Ovary (tissue), 3 donors: Measurements from ENCODE around the gene KRTAP10-7.

Experiments used
- POLR2A ChIP-seq: fragments of 450-650 bp; IDR thresholded peaks from one replicate; pipeline ENCODE4 v1.6.1; 2017; ENCODE audit warnings: antibody characterized with exemption, mild to moderate bottlenecking, moderate library complexity
- TF ChIP-seq, protein P1 (sequence below), 3 donors: fragments of 450-650 bp in 2 of 3; fragments of 200-600 bp in 1 of 3; IDR thresholded peaks; one replicate each; pipeline versions ENCODE4 v1.5.1 to v1.8.0; 2016 to 2022; ENCODE audit warnings: antibody characterized with exemption in 3 of 3, mild to moderate bottlenecking in 1 of 3
- donor health status: DM: no; HTN: no; CAD: no.

DNA sequence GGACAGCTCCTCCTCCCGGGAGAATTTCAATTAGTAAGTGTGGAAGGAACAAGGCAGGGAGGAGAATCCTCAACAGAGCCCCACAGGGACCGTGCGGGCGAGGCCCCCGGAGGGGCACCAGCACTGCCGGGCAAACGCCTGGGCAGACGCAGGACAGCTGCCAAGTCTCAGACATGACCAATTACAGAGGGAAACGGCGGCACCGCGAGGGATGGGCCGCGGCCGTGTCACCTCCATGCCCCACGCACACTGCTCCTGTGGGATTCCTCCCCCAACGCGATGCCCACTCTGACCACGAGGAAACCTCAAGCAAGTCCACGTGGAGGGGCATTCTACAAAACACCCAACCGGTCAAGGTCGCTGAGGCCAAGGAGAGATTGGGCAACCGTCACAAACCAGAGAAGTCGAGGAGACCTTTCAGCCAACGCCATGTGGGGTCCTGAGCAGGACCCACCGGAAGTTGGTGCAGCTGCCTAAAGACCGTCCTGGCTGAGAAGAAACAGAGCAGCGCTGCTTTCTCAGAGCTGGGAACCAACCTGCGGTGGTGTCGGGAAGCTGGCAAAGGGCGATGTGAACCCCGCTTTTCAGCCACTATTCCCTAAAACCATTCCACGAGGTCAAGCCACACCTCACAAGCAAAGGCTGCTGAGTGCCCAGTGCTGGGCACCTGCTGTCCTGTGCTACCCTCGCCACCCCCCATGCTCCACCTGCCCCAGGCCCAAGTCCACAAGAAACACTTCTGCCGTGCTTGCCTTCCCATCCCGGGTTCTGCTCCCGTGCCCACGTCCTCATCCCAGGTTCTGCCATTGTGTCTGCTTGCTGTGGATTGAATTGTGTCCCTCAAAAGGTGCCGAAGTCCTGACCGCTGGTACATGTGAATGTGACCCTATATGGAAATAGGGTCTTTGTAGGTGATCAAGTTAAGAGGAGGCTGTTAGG, 28.3 kb upstream of the KRTAP10-7 start:
- TF ChIP-seq, protein P1, sequence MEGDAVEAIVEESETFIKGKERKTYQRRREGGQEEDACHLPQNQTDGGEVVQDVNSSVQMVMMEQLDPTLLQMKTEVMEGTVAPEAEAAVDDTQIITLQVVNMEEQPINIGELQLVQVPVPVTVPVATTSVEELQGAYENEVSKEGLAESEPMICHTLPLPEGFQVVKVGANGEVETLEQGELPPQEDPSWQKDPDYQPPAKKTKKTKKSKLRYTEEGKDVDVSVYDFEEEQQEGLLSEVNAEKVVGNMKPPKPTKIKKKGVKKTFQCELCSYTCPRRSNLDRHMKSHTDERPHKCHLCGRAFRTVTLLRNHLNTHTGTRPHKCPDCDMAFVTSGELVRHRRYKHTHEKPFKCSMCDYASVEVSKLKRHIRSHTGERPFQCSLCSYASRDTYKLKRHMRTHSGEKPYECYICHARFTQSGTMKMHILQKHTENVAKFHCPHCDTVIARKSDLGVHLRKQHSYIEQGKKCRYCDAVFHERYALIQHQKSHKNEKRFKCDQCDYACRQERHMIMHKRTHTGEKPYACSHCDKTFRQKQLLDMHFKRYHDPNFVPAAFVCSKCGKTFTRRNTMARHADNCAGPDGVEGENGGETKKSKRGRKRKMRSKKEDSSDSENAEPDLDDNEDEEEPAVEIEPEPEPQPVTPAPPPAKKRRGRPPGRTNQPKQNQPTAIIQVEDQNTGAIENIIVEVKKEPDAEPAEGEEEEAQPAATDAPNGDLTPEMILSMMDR (IDR thresholded peaks at IDR 0.05), result no peak
- TF ChIP-seq POLR2A, result no peak
